ENCODE measurements around the gene SMG6. TPM values are rescaled to one million over a fixed set of nuclear protein-coding genes. Genes with fewer than 3 reads are reported as not detected.

The SMG6 gene
- total RNA-seq, 1 experiment from 2014 or later = 28.6 TPM

DNA sequence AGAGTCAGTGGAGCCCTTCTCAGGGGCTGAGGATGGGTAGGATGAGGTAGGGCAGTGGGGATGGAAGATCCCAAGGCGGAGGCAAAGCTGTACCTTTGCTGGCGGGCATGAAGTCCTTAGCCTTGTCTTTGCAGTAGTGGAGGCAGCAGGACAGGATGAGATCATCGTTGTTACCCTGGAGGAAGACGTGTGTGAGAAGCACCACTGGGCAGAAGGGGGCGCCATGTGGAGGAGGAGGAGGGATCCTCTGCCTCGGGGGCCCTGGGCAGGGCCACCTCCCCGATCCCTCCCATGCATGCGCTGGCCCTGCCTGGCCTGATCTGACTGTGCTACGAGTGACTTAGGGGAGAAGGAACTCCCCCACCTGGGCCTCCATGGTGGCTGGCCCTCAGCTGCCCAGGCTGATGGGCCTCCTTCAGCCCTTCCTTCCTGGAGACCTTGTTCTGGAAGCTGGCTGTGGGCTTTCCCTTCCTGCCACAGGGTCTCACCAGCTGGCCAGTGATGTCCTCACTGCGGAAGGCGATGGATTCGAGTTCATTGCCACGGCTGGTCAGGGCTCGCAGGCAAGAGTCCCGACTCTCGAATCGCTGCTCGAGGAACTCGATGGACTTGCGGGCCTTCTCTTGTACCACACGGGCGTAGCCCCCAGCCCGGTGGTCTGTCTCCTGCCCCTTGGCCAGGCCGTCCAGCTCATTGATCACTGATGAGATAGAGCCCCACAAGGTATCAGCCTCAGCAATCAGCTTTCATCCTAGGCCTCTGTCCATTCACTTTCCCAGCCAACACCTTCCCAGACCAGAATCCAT is 238.4 kb downstream of the SMG6 start:
- Histone ChIP-seq H2BK15ac (ENCODE audit: low read depth, low read length) (no peak overlapping the region), H3K27ac (ENCODE audit: insufficient read length, low read depth, low read length) (no peak overlapping the region), H2BK5ac (ENCODE audit: insufficient read length, low read length) (no peak overlapping the region), H3K79me2 (ENCODE audit: insufficient read depth, low read length) (no peaks in the 10 kb centered on the region), H3T11ph (ENCODE audit: low read length) (no peak overlapping the region), H4K91ac (ENCODE audit: insufficient read length, low read depth, low read length) (no peak overlapping the region), H2AK5ac (ENCODE audit: insufficient read length, low read length) (no peak overlapping the region), H3K14ac (ENCODE audit: insufficient read depth, low read length) (no peak overlapping the region; the same call in 1 of the 2 replicates), H3K27me3 (ENCODE audit: insufficient read depth, low read length) (no peaks in the 10 kb centered on the region; the same call in 1 of the 2 replicates), H3K18ac (ENCODE audit: insufficient read length, low read depth, low read length) (no peak overlapping the region), H2AFZ (ENCODE audit: low read length) (no peak overlapping the region), H2BK120ac (ENCODE audit: low read depth, low read length, poor library complexity, severe bottlenecking) (no peak overlapping the region), H3K4me1 (ENCODE audit: insufficient read depth, low read length) (peaks cover 5% of the 10 kb centered on the region; the same call in 1 of the 2 replicates), H3K9me3 (ENCODE audit: control insufficient read depth, low read depth, low read length) (no peaks in the 10 kb centered on the region), H4K8ac (replicated peaks; ENCODE audit: insufficient read length, low read depth, low read length) (no peak overlapping the region), H3K4ac (ENCODE audit: low read depth, low read length) (no peak overlapping the region), H3K56ac (ENCODE audit: insufficient read length, low read depth, low read length) (no peak overlapping the region), H3K9ac (ENCODE audit: extremely low read depth, insufficient read length, low read length) (no peak overlapping the region), H3K4me2 (ENCODE audit: insufficient read depth, insufficient read length, low read length) (no peak overlapping the region), H3K23ac (ENCODE audit: insufficient read length, low read depth, low read length) (no peak overlapping the region), H3K23me2 (ENCODE audit: insufficient read length, low read depth, low read length, poor library complexity, severe bottlenecking) (no peaks in the 10 kb centered on the region), H2BK12ac (ENCODE audit: insufficient read length, low read depth, low read length) (no peak overlapping the region), H2BK20ac (ENCODE audit: low read depth, low read length, poor library complexity, severe bottlenecking) (no peak overlapping the region), H4K5ac (ENCODE audit: insufficient read length, low read depth, low read length) (no peak overlapping the region), H3K79me1 (ENCODE audit: insufficient read depth, low read depth, low read length, poor library complexity, severe bottlenecking) (no peaks in the 10 kb centered on the region), H4K20me1 (ENCODE audit: control insufficient read depth, insufficient read depth, insufficient read length) (peaks cover 2% of the 10 kb centered on the region)
- H3K4me1 Mint-ChIP-seq = peaks cover 35 to 52% of the 10 kb centered on the region in 2 experiments
- DNase-seq = peak; percentile 94
- H3K36me3 Mint-ChIP-seq (ENCODE audit: insufficient read depth in 1 of 3, low read depth in 3 of 3) = peaks cover 3 to 53% (median 27%) of the 10 kb centered on the region in 3 experiments
- TF ChIP-seq, protein P1, sequence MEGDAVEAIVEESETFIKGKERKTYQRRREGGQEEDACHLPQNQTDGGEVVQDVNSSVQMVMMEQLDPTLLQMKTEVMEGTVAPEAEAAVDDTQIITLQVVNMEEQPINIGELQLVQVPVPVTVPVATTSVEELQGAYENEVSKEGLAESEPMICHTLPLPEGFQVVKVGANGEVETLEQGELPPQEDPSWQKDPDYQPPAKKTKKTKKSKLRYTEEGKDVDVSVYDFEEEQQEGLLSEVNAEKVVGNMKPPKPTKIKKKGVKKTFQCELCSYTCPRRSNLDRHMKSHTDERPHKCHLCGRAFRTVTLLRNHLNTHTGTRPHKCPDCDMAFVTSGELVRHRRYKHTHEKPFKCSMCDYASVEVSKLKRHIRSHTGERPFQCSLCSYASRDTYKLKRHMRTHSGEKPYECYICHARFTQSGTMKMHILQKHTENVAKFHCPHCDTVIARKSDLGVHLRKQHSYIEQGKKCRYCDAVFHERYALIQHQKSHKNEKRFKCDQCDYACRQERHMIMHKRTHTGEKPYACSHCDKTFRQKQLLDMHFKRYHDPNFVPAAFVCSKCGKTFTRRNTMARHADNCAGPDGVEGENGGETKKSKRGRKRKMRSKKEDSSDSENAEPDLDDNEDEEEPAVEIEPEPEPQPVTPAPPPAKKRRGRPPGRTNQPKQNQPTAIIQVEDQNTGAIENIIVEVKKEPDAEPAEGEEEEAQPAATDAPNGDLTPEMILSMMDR (conservative IDR thresholded peaks at IDR 0.05) = peak; percentile 82
- no peak overlapping the region for H3K4me3 Mint-ChIP-seq
- no peak overlapping the region; a peak in 2 of 7 replicates for H3K27ac Mint-ChIP-seq
- no CpG with 5 or more reads among the region's 24 CpGs for WGBS (ENCODE audit: extremely low coverage, insufficient read length, low lambda C conversion rate)
- no peaks in the 10 kb centered on the region for H3K9me3 Mint-ChIP-seq
- peaks cover 7% of the 10 kb centered on the region for H3K27me3 Mint-ChIP-seq (ENCODE audit: low read depth)
